ENCODE data around the gene ANGPTL2. TPM values are rescaled to one million over a fixed set of nuclear protein-coding genes. Genes with fewer than 3 reads are reported as not detected.

ANGPTL2 gene
- polyA plus RNA-seq, 2 of the 4 experiments (the other 2 are of a cell fraction): 0.06 TPM; not detected in 1

DNA sequence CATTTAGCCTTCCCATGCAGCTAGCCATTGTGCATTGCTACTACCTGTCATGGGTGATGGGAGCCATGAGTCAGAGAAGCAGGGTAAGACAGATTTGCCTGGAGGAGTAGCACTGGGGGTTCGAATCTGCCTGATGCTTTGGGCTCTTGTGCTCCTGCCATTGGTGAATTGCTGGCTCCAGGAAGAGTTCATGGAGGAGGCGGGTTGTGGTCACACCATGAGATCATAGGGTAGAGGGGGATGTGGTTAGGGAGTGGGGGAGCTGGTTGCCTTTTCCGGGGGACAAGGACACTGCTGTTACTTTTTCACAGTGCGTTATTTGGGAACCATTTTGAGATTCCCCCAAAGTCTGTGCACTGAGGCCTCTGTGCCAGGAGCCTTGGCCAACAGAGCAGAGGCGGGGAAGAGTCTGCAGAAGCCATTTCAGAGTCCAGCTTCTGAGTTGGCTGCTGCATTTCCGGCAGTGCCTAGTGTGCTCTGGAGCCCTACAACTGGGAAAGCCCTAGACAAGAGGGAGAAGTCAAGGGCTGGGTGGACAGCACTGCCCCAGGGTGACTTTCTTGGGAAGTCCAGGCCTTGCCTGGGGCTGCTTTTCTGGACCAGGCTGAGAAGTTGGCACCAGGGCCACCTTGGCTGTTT is 6.2 kb downstream of the ANGPTL2 start:
- no peak for DNase-seq (ENCODE audit: low read depth in 1 of 2, low spot score in 1 of 2)
- WGBS (ENCODE audit: missing lambda C conversion rate): 85% methylated on average over 6 of the region's 6 CpGs
- Histone ChIP-seq H3K4me3 (no peak overlapping the region), H3K4me1 (peaks cover 17% of the 10 kb centered on the region; the same call in 2 of the 3 replicates), H3K27ac (no peak overlapping the region), H3K4me2 (no peak overlapping the region), H3K9me3 (no peaks in the 10 kb centered on the region)
- ChIA-PET CTCF (interaction anchor here (1.0 to 1.4 kb wide), 2 partner anchors 13 to 151 kb away, joined by 4 read pairs; no protein-coding TSS in a partner anchor), POLR2A (no interaction called here)
- no peak for ATAC-seq
- FAIRE-seq: no peak
- no peak for TF ChIP-seq NPAS2 (CRISPR knock-in tag; IDR thresholded peaks at IDR 0.05; ENCODE audit: borderline replicate concordance)
- TF ChIP-seq, protein P1, sequence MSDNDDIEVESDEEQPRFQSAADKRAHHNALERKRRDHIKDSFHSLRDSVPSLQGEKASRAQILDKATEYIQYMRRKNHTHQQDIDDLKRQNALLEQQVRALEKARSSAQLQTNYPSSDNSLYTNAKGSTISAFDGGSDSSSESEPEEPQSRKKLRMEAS (IDR thresholded peaks at IDR 0.05): no peak
- no peak for TF ChIP-seq FOSB (CRISPR knock-in tag; IDR thresholded peaks at IDR 0.05)
- no peak for TF ChIP-seq RFX5 (IDR thresholded peaks at IDR 0.05)
- TF ChIP-seq, protein P2, sequence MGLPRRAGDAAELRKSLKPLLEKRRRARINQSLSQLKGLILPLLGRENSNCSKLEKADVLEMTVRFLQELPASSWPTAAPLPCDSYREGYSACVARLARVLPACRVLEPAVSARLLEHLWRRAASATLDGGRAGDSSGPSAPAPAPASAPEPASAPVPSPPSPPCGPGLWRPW (IDR thresholded peaks at IDR 0.05): no peak
- no peak for TF ChIP-seq EHF (CRISPR knock-in tag; IDR thresholded peaks at IDR 0.05)
- TF ChIP-seq, protein P3, sequence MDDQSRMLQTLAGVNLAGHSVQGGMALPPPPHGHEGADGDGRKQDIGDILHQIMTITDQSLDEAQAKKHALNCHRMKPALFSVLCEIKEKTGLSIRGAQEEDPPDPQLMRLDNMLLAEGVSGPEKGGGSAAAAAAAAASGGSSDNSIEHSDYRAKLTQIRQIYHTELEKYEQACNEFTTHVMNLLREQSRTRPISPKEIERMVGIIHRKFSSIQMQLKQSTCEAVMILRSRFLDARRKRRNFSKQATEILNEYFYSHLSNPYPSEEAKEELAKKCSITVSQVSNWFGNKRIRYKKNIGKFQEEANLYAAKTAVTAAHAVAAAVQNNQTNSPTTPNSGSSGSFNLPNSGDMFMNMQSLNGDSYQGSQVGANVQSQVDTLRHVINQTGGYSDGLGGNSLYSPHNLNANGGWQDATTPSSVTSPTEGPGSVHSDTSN (IDR thresholded peaks at IDR 0.05): no peak
- no peak for TF ChIP-seq MYC (IDR thresholded peaks at IDR 0.05; ENCODE audit: borderline replicate concordance, low read length)

DNA sequence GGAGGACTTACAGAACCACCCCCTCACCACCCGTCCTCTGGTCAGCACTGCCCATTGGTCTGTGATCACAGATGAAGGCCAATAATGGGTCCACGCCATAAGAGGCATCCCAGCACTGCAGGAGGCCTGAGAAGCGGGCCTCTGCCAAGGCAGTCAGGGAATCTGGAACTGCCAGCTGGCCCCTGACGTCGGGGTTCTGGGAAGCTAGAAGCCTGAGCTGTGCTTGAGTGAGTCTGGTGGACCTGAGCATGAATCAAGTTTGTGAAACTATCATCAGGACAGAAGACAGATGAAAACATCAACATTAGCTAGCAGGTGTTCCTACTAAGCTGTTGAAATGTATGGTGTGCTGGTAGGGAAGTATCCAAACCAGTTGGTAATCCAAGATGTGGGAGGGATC is 7.8 kb downstream of the ANGPTL2 start:
- CTCF ChIA-PET: no interaction called here
- no peak for ATAC-seq
- no peak for DNase-seq (ENCODE audit: low read depth in 1 of 2, low spot score in 1 of 2)
- H3K4me1 ChIP-seq: peaks cover 17% of the 10 kb centered on the region; the same call in 2 of the 3 replicates
- FAIRE-seq: no peak
- H3K27ac ChIP-seq: no peak overlapping the region
- TF ChIP-seq NPAS2 (CRISPR knock-in tag; IDR thresholded peaks at IDR 0.05; ENCODE audit: borderline replicate concordance) (no peak), FOXS1 (CRISPR knock-in tag; IDR thresholded peaks at IDR 0.05) (no peak), CEBPB (IDR thresholded peaks at IDR 0.05) (no peak), CHD4 (IDR thresholded peaks at IDR 0.05; ENCODE audit: borderline replicate concordance) (no peak), RNF2 (IDR thresholded peaks at IDR 0.05; ENCODE audit: borderline replicate concordance, low read depth) (no peak), POLR2A (IDR thresholded peaks at IDR 0.05; ENCODE audit: low read length) (no peak), PHF8 (IDR thresholded peaks at IDR 0.05; ENCODE audit: borderline replicate concordance, low read depth) (no peak)
- TF ChIP-seq, protein P4, sequence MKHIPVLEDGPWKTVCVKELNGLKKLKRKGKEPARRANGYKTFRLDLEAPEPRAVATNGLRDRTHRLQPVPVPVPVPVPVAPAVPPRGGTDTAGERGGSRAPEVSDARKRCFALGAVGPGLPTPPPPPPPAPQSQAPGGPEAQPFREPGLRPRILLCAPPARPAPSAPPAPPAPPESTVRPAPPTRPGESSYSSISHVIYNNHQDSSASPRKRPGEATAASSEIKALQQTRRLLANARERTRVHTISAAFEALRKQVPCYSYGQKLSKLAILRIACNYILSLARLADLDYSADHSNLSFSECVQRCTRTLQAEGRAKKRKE (CRISPR knock-in tag; IDR thresholded peaks at IDR 0.05; ENCODE audit: low read depth): no peak
- TF ChIP-seq, protein P5, sequence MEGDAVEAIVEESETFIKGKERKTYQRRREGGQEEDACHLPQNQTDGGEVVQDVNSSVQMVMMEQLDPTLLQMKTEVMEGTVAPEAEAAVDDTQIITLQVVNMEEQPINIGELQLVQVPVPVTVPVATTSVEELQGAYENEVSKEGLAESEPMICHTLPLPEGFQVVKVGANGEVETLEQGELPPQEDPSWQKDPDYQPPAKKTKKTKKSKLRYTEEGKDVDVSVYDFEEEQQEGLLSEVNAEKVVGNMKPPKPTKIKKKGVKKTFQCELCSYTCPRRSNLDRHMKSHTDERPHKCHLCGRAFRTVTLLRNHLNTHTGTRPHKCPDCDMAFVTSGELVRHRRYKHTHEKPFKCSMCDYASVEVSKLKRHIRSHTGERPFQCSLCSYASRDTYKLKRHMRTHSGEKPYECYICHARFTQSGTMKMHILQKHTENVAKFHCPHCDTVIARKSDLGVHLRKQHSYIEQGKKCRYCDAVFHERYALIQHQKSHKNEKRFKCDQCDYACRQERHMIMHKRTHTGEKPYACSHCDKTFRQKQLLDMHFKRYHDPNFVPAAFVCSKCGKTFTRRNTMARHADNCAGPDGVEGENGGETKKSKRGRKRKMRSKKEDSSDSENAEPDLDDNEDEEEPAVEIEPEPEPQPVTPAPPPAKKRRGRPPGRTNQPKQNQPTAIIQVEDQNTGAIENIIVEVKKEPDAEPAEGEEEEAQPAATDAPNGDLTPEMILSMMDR (IDR thresholded peaks at IDR 0.05): no peak
- H3K9me3 ChIP-seq: no peaks in the 10 kb centered on the region
- WGBS (ENCODE audit: missing lambda C conversion rate): 100% methylated on average over 4 of the region's 5 CpGs
- no peak overlapping the region for H3K4me3 ChIP-seq
- POLR2A ChIA-PET: no interaction called here
- no peak overlapping the region for H3K4me2 ChIP-seq

DNA sequence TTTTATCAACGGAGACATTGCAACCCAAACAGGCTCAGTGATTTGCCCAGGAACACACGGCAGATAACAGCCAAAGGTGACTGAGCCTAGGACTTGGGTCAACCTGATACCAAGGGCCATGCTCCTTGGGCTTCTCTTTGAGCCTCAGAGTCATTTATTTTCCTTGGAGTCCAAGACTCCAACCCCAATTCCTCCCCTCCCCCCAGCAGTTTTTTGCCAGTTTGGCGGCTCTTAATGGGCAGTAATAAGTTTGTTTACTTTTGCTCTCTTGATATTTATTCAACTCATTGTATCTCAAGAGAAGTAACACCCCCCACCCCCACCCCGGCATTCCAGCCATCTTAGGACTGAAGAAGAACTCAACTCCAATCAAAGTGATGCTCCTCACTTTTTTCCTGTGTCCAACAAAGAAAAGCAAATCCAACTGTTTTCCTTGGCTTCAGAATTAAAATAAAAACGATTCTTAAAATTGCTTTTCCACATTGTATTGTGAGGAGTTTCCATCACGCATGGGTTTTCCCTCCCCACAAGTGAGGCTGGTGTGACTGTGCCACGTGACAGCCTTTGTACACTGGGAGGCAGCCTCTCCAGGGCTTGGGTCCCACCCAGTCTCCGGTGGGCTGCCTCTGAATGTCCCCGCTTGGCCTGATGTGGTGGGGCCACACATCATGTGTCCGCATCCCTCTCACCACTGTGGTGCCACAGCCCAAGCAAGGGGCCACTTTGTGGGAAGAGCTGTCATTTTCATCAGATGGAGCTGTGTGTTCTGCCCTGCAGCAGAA is 9.1 kb downstream of the ANGPTL2 start:
- H3K27ac ChIP-seq: no peak overlapping the region
- TF ChIP-seq, protein P6, sequence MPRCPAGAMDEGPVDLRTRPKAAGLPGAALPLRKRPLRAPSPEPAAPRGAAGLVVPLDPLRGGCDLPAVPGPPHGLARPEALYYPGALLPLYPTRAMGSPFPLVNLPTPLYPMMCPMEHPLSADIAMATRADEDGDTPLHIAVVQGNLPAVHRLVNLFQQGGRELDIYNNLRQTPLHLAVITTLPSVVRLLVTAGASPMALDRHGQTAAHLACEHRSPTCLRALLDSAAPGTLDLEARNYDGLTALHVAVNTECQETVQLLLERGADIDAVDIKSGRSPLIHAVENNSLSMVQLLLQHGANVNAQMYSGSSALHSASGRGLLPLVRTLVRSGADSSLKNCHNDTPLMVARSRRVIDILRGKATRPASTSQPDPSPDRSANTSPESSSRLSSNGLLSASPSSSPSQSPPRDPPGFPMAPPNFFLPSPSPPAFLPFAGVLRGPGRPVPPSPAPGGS (IDR thresholded peaks at IDR 0.05): no peak
- TF ChIP-seq MAZ (IDR thresholded peaks at IDR 0.05; ENCODE audit: borderline replicate concordance, low read depth, low read length) (no peak), HOXA7 (CRISPR knock-in tag; IDR thresholded peaks at IDR 0.05) (no peak), HOXB5 (CRISPR knock-in tag; IDR thresholded peaks at IDR 0.05) (no peak), EHMT2 (IDR thresholded peaks at IDR 0.05; ENCODE audit: low read depth) (no peak), RFX5 (IDR thresholded peaks at IDR 0.05) (no peak), ZNF302 (CRISPR knock-in tag; IDR thresholded peaks at IDR 0.05) (no peak), FOSL2 (IDR thresholded peaks at IDR 0.05) (no peak), FOSL2 (CRISPR knock-in tag; IDR thresholded peaks at IDR 0.05) (no peak), POLR2AphosphoS2 (conservative IDR thresholded peaks at IDR 0.05; ENCODE audit: low read length) (no peak), NFE2L2 (conservative IDR thresholded peaks at IDR 0.05; ENCODE audit: low read length) (no peak), ZC3H11A (IDR thresholded peaks at IDR 0.05) (no peak)
- TF ChIP-seq, protein P2 (IDR thresholded peaks at IDR 0.05): no peak
- TF ChIP-seq, protein P1 (IDR thresholded peaks at IDR 0.05): no peak

More for the DNA sequence above, 9.1 kb downstream of the ANGPTL2 start:
- ChIA-PET CTCF (no interaction called here), POLR2A (no interaction called here)
- ATAC-seq: no peak
- DNase-seq (ENCODE audit: low read depth in 1 of 2, low spot score in 1 of 2): no peak
- WGBS (ENCODE audit: missing lambda C conversion rate): 65% methylated on average over 9 of the region's 10 CpGs
- Histone ChIP-seq H3K4me3 (no peak overlapping the region), H3K4me1 (peaks cover 14% of the 10 kb centered on the region; the same call in 2 of the 3 replicates), H3K9me3 (no peaks in the 10 kb centered on the region), H3K4me2 (no peak overlapping the region)
- FAIRE-seq: no peak

Data from A549 (cell line).